GM23248 (cell line): ENCODE results near the gene LRRC43.

Experiments
- EZH2 ChIP-seq: fragments of 200-600 bp; sonication (generic); IDR thresholded peaks from 2 replicates; pipeline ENCODE4 v1.6.1; 2018; ENCODE audit warnings: antibody characterized with exemption, mild to moderate bottlenecking; ENCODE audit not compliant: insufficient read depth, poor library complexity, severe bottlenecking
- EZH2phosphoT487 ChIP-seq: fragments of 200-600 bp; sonication (generic); IDR thresholded peaks from 2 replicates; pipeline ENCODE4 v1.6.1; 2018; ENCODE audit warnings: antibody characterized with exemption, moderate library complexity, mild to moderate bottlenecking, low read depth; ENCODE audit not compliant: insufficient read depth

DNA sequence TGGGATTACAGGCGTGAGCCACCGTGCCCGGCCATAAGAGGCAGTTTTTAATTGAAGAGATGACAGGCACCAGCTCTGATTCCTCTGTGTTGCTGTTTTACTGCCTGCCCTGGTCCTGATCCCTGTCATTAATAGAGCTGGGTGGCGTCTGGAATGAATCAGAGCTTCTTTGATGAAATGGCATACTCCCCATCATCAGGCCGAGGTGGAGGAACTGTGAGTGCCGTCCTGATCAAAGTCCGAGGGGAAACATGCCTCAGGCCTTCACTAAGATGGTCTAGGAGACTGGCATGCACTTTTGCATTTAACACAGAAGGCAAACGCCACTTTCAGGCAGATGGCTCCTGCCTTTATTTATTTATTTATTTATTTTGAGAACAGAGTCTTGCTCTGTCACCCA is 43.0 kb upstream of the LRRC43 start:
- TF ChIP-seq EZH2 = no peak
- no peak for TF ChIP-seq EZH2phosphoT487
